HG02763 (cell line): ENCODE measurements around the gene PCDHA8.
"Not testable (repeated sequence)": the region's sequence is repeated elsewhere in the genome, so short reads cannot be mapped to it uniquely, and the experiment has no call there.

Experiments
- ATAC-seq: cut with Tn5 transposase; IDR thresholded peaks from one replicate; pipeline ENCODE4 v1.9.1; 2021; ENCODE audit warnings: mild to moderate bottlenecking, moderate library complexity; ENCODE audit not compliant: unreplicated experiment

PCDHA8 gene, protein sequence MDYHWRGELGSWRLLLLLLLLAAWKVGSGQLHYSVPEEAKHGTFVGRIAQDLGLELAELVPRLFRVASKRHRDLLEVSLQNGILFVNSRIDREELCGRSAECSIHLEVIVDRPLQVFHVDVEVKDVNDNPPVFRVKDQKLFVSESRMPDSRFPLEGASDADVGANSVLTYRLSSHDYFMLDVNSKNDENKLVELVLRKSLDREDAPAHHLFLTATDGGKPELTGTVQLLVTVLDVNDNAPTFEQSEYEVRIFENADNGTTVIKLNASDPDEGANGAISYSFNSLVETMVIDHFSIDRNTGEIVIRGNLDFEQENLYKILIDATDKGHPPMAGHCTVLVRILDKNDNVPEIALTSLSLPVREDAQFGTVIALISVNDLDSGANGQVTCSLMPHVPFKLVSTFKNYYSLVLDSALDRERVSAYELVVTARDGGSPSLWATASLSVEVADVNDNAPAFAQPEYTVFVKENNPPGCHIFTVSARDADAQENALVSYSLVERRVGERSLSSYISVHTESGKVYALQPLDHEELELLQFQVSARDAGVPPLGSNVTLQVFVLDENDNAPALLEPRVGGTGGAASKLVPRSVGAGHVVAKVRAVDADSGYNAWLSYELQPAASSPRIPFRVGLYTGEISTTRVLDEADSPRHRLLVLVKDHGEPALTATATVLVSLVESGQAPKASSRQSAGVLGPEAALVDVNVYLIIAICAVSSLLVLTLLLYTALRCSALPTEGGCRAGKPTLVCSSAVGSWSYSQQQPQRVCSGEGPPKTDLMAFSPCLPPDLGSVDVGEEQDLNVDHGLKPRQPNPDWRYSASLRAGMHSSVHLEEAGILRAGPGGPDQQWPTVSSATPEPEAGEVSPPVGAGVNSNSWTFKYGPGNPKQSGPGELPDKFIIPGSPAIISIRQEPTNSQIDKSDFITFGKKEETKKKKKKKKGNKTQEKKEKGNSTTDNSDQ

DNA sequence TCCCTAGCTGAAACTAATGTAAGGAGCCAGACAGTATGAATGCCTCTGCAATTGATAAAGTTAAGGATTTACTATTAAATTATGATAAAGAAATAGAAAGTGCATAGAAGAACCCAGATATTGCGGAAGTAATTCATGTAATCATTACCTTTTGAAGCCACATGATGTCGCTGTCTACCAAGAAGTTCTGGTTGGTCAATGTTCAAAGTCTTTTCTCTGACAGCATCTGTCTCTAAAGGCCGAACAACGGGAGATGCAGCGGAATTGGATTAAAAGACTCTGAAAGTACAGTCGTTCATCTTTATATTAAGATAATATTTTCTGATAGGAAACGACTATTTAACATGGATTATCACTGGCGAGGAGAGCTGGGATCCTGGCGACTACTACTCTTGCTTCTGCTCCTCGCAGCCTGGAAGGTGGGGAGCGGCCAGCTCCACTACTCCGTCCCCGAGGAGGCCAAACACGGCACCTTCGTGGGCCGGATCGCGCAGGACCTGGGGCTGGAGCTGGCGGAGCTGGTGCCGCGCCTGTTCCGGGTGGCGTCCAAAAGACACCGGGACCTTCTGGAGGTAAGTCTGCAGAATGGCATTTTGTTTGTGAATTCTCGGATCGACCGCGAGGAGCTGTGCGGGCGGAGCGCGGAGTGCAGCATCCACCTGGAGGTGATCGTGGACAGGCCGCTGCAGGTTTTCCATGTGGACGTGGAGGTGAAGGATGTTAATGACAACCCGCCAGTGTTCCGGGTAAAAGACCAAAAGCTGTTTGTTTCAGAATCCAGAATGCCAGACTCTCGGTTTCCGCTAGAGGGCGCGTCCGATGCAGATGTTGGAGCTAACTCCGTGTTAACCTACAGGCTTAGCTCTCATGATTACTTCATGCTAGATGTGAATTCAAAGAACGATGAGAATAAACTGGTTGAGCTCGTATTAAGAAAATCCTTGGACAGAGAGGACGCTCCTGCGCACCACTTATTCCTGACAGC is at the start of gene PCDHA8:
TSS of gene PCDHA8 (plus strand) at position 210 of the 985 bp plus-strand sequence. CDS start at position 345, 135 bp downstream.
- no peak for ATAC-seq

DNA sequence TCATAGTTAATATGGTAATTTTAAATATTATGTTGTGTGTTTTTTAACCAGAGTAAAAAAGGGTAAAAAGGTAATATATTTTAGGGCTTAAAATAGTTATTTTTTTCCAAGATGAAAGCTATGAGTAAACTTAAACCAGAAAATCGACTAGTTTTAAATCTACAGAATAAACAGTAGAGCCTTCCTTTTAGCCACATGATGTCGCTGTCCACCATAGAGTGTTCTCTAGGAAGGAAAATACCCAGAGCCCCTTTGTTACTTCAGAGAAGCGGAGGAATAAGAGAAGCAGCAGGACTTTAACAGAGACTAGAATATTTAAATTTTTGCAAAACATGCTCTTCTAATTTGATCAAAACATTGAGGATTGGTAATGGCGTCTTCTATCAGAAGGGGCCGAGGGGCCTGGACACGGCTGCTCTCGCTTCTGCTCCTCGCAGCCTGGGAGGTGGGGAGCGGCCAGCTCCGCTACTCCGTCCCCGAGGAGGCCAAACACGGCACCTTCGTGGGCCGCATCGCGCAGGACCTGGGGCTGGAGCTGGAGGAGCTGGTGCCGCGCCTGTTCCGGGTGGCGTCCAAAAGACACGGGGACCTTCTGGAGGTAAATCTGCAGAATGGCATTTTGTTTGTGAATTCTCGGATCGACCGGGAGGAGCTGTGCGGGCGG is 46.3 kb upstream of the PCDHA8 start, which contains the start of gene PCDHA2:
TSS of gene PCDHA2 (plus strand) at position 258 of the 664 bp plus-strand sequence.
- no peak for ATAC-seq

- ATAC-seq = no peak
Measured at GRCh38 chr5:140795259-140795641, 45.7 kb upstream of the PCDHA8 start.

- ATAC-seq = not testable (repeated sequence)
Measured at GRCh38 chr5:140796072-140796717, 44.8 kb upstream of the PCDHA8 start.

GRCh38 chr5:140796718-140797095 is 44.3 kb upstream of the PCDHA8 start:
- ATAC-seq = no peak

- no peak for ATAC-seq
Measured at GRCh38 chr5:140800816-140801493, 40.0 kb upstream of the PCDHA8 start, which contains the start of gene PCDHA3. TSS of gene PCDHA3 (plus strand) at chr5:140801057.

DNA sequence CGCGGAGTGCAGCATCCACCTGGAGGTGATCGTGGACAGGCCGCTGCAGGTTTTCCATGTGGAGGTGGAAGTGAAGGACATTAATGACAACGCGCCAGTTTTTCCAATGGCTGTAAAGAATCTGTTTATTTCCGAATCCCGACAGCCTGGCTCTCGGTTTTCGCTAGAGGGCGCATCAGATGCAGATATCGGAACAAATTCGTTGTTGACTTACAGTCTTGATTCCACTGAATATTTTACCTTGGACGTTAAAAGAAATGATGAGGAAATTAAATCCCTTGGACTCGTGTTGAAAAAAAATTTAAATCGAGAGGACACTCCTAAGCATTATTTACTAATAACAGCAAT is 39.5 kb upstream of the PCDHA8 start:
- ATAC-seq = no peak

DNA sequence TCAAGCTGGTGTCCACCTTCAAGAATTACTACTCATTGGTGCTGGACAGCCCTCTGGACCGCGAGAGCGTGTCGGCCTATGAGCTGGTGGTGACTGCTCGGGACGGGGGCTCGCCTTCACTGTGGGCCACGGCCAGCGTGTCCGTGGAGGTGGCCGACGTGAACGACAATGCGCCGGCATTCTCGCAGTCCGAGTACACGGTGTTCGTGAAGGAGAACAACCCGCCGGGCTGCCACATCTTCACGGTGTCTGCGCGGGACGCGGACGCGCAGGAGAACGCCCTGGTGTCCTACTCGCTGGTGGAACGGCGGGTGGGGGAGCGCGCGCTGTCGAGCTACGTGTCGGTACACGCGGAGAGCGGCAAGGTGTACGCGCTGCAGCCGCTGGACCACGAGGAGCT is 38.6 kb upstream of the PCDHA8 start:
- not testable (repeated sequence) for ATAC-seq

GRCh38 chr5:140802781-140803271 is 38.2 kb upstream of the PCDHA8 start:
- ATAC-seq = no peak

- no peak for ATAC-seq
Measured at GRCh38 chr5:140806834-140807775, 33.9 kb upstream of the PCDHA8 start, which contains the start of gene PCDHA4. TSS of gene PCDHA4 (plus strand) at chr5:140807068.

DNA sequence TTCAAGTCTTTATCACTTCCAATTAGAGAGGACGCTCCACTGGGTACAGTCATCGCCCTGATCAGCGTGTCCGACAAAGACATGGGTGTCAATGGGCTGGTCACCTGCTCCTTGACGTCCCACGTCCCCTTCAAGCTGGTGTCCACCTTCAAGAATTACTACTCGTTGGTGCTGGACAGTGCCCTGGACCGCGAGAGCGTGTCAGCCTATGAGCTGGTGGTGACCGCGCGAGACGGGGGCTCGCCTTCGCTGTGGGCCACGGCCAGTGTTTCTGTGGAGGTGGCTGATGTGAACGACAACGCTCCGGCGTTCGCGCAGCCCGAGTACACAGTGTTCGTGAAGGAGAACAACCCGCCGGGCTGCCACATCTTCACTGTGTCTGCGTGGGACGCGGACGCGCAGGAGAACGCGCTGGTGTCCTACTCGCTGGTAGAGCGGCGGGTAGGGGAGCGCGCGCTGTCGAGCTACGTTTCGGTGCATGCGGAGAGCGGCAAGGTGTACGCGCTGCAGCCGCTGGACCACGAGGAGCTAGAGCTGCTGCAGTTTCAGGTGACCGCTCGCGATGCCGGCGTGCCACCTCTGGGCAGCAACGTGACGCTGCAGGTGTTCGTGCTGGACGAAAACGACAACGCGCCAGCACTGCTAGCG is 32.6 kb upstream of the PCDHA8 start:
- not testable (repeated sequence) for ATAC-seq

DNA sequence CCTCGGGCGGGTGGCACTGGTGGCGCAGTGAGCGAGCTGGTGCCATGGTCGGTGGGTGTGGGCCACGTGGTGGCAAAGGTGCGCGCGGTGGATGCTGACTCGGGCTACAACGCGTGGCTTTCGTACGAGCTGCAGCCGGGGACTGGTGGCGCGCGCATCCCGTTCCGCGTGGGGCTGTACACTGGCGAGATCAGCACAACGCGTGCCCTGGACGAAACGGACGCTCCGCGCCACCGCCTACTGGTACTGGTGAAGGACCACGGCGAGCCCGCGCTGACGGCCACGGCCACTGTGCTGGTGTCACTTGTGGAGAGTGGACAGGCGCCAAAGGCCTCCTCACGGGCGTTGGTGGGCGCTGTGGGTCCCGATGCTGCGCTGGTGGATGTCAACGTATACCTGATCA is 32.1 kb upstream of the PCDHA8 start:
- no peak for ATAC-seq

DNA sequence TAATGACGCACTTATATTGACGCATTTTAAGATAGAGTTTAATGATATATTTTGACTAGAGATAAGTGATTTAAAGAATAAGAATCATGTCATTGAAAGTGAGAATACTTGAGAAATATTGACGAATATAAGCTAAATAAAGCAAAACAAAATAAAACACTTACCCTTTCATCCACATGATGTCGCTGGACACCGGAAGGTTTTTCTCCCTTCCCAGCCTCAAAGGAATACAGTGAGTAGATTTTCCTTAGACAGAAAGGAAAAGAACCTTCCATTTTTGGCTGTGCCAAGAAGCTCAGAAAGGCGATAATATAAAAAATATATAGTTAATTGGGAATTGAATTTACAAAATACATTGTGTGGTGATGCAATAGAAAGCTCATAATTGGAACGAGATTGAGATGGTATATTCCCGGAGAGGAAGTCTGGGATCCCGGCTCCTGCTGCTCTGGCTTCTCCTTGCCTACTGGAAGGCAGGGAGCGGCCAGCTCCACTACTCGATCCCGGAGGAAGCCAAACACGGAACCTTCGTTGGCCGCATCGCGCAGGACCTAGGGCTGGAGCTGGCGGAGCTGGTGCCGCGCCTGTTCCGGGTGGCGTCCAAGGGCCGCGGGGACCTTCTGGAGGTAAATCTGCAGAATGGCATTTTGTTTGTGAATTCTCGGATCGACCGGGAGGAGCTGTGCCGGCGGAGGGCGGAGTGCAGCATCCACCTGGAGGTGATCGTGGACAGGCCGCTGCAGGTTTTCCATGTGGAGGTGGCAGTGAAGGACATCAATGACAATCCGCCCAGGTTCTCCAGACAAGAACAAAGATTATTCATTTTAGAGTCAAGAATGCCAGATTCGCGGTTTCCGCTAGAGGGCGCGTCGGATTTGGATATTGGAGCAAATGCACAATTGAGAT is 19.4 kb upstream of the PCDHA8 start, which contains the start of gene PCDHA5:
TSS of gene PCDHA5 (plus strand) at position 239 of the 906 bp plus-strand sequence.
- ATAC-seq = no peak

DNA sequence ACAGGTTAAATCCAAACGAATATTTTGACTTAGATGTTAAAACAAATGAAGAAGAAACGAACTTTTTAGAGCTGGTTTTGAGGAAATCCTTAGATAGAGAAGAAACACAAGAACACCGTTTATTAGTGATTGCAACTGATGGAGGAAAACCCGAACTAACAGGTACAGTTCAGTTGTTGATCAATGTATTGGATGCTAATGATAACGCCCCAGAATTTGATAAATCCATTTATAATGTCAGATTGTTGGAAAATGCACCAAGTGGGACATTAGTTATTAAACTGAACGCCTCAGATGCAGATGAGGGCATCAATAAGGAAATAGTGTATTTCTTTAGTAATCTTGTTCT is 18.7 kb upstream of the PCDHA8 start:
- no peak for ATAC-seq

GRCh38 chr5:140822969-140823368 is 18.0 kb upstream of the PCDHA8 start:
- not testable (repeated sequence) for ATAC-seq

DNA sequence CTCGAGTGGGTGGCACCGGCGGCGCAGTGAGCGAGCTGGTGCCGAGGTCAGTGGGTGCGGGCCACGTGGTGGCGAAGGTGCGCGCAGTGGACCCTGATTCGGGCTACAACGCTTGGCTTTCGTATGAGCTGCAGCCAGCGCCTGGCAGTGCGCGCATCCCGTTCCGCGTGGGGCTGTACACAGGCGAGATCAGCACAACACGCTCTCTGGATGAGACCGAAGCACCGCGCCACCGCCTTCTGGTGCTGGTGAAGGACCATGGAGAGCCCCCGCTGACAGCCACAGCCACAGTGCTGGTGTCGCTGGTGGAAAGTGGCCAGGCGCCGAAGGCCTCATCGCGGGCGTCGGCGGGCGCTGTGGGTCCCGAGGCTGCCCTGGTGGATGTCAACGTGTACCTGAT is 17.5 kb upstream of the PCDHA8 start:
- ATAC-seq = no peak
